NB4 (cell line): ENCODE results near the gene ALKAL2.

ENCODE experiments used
- CTCF ChIP-seq: IDR thresholded peaks from one replicate; pipeline ENCODE4 v1.5.1; 2012; ENCODE audit warnings: low read depth, low read length
- MYC ChIP-seq: IDR thresholded peaks from 2 replicates; pipeline ENCODE4 v1.6.1; 2011; ENCODE audit warnings: low read depth, low read length
- POLR2A ChIP-seq: IDR thresholded peaks from 2 replicates; pipeline ENCODE4 v1.6.1; 2011; ENCODE audit warnings: mild to moderate bottlenecking; ENCODE audit not compliant: insufficient read length; ENCODE audit errors: extremely low read depth

- no peak for TF ChIP-seq CTCF
- TF ChIP-seq POLR2A, result no peak
- TF ChIP-seq MYC, result no peak
These were observed 22.1 kb upstream of the ALKAL2 start for GRCh38 chr2:309954-310510.
